ENCODE results near the gene TSC22D2.
"Not testable (repeated sequence)": the region's sequence is repeated elsewhere in the genome, so short reads cannot be mapped to it uniquely, and the experiment has no call there.

The TSC22D2 gene

GRCh38 chr3:150490277-150490986, 82.3 kb downstream of the TSC22D2 start:
- DNase-seq (ENCODE audit: low spot score) = no peak

GRCh38 chr3:150494411-150494977, 86.4 kb downstream of the TSC22D2 start:
- DNase-seq (ENCODE audit: low spot score) = peak; percentile 5

GRCh38 chr3:150495149-150495548, 87.1 kb downstream of the TSC22D2 start:
- DNase-seq (ENCODE audit: low spot score) = peak; percentile 20

GRCh38 chr3:150495563-150496168, 87.6 kb downstream of the TSC22D2 start:
- DNase-seq (ENCODE audit: low spot score) = peak; percentile 63

GRCh38 chr3:150497956-150498355, 89.9 kb downstream of the TSC22D2 start:
- DNase-seq (ENCODE audit: low spot score) = peak; percentile 46

- not testable (repeated sequence) for DNase-seq (ENCODE audit: low spot score)
These were observed 92.9 kb downstream of the TSC22D2 start for GRCh38 chr3:150500960-150501359.

GRCh38 chr3:150503402-150504099, 95.5 kb downstream of the TSC22D2 start:
- no peak for DNase-seq (ENCODE audit: low spot score)

GRCh38 chr3:150504483-150504882, 96.4 kb downstream of the TSC22D2 start:
- DNase-seq (ENCODE audit: low spot score) = no peak

- no peak for DNase-seq (ENCODE audit: low spot score)
These were observed 100.3 kb downstream of the TSC22D2 start for GRCh38 chr3:150508401-150508800.

- DNase-seq (ENCODE audit: low spot score) = no peak
These were observed 101.7 kb downstream of the TSC22D2 start for GRCh38 chr3:150509780-150510179.

- DNase-seq (ENCODE audit: low spot score) = no peak
These were observed 103.2 kb downstream of the TSC22D2 start for GRCh38 chr3:150511122-150511821.

- no peak for DNase-seq (ENCODE audit: low spot score)
These were observed 107.1 kb downstream of the TSC22D2 start for GRCh38 chr3:150515210-150515609.

Measured in GM03348 (cell line).